OCI-LY7 (cell line): ENCODE results near the gene FAM20B. TPM values are rescaled to one million over a fixed set of nuclear protein-coding genes. Genes with fewer than 3 reads are reported as not detected.

Experiments
- BruUV-seq: library from RNA; stranded (reverse); fragments of 400-500 nt; replicated peaks from 2 replicates; lab custom pipeline; 2021; lab: Mats Ljungman, UMichigan
- CTCF ChIA-PET: fragments of 300-600 bp; sonication (Branson Sonifier 250); formaldehyde crosslinking; loops from one replicate; lab custom pipeline; 2022; ENCODE audit warnings: antibody characterized with exemption; ENCODE audit not compliant: unreplicated experiment; lab: Charles Lee
- POLR2A ChIA-PET: fragments of 300-600 bp; sonication (Branson Sonifier 250); formaldehyde crosslinking; loops from one replicate; lab custom pipeline; 2022; ENCODE audit warnings: antibody characterized with exemption; lab: Charles Lee
- DNase-seq: peaks from one replicate; pipeline ENCODE4 v3.0.0-alpha.2; 2015; ENCODE audit warnings: low spot score
- H2AFZ ChIP-seq: fragments of 200-600 bp; sonication (generic), shearing (Covaris generic); 2 replicates; pipeline ENCODE4 v1.6.1; 2014; ENCODE audit warnings: mild to moderate bottlenecking, antibody characterized with exemption, low read length, moderate library complexity
- H3K27ac ChIP-seq: fragments of 200-600 bp; sonication (generic); 2 replicates; pipeline ENCODE4 v1.5.1; 2014; ENCODE audit warnings: mixed run types, low read depth, mild to moderate bottlenecking, moderate library complexity, low read length, inconsistent platforms; ENCODE audit not compliant: poor library complexity, severe bottlenecking
- H3K36me3 ChIP-seq: fragments of 200-600 bp; sonication (generic); 2 replicates; pipeline ENCODE4 v1.6.1; 2014; ENCODE audit warnings: mild to moderate bottlenecking, antibody characterized with exemption, low read length, moderate library complexity, mixed read lengths; ENCODE audit not compliant: insufficient read depth
- H3K4me1 ChIP-seq: fragments of 200-600 bp; sonication (generic); 2 replicates; pipeline ENCODE4 v1.5.1; 2014; ENCODE audit warnings: mild to moderate bottlenecking, low read length; ENCODE audit not compliant: insufficient read depth, poor library complexity, severe bottlenecking
- H3K4me2 ChIP-seq: fragments of 200-600 bp; sonication (generic); 2 replicates; pipeline ENCODE4 v1.6.1; 2014; ENCODE audit warnings: mild to moderate bottlenecking, low read length
- H3K4me3 ChIP-seq: fragments of 200-600 bp; sonication (generic); 2 replicates; pipeline ENCODE4 v1.5.1; 2014; ENCODE audit warnings: mild to moderate bottlenecking, low read depth, low read length; ENCODE audit not compliant: poor library complexity, severe bottlenecking
- H3K79me2 ChIP-seq: fragments of 200-600 bp; sonication (generic); 2 replicates; pipeline ENCODE4 v1.6.1; 2016; ENCODE audit warnings: low read depth, mild to moderate bottlenecking, low read length, moderate library complexity, mixed read lengths; ENCODE audit not compliant: insufficient read depth
- H3K9me2 ChIP-seq: fragments of 200-600 bp; sonication (generic); 2 replicates; pipeline ENCODE4 v1.6.1; 2016; ENCODE audit warnings: mild to moderate bottlenecking, low read length, mixed read lengths; ENCODE audit not compliant: insufficient read depth
- H3K9me3 ChIP-seq: fragments of 200-600 bp; sonication (generic); 2 replicates; pipeline ENCODE4 v1.6.1; 2014; ENCODE audit warnings: mild to moderate bottlenecking, mixed run types, low read length, mixed read lengths
- H4K20me1 ChIP-seq: fragments of 200-600 bp; sonication (generic); 2 replicates; pipeline ENCODE4 v1.6.1; 2014; ENCODE audit warnings: mild to moderate bottlenecking, antibody characterized with exemption, low read length, moderate library complexity, mixed read lengths; ENCODE audit not compliant: insufficient read depth
- CTCF ChIP-seq: fragments of 200-600 bp; sonication (generic); conservative IDR thresholded peaks from 2 replicates; pipeline ENCODE4 v1.5.1; 2014; ENCODE audit warnings: mild to moderate bottlenecking, antibody characterized with exemption, low read length, moderate library complexity, mixed read lengths
- EZH2phosphoT487 ChIP-seq: fragments of 200-600 bp; sonication (generic); IDR thresholded peaks from 2 replicates; pipeline ENCODE4 v1.6.1; 2018; ENCODE audit warnings: low read depth, borderline replicate concordance, mild to moderate bottlenecking, mixed run types, antibody characterized with exemption, low read length, moderate library complexity, mixed read lengths
- intact Hi-C: fragments of 100-400 bp; cut with micrococcal nuclease; formaldehyde crosslinking; loops from one replicate; pipeline ENCODE4 v1.10.0; 2022; ENCODE audit not compliant: unreplicated experiment
- total RNA-seq, 2 experiments: library from RNA; depleted of rRNA in 1 of 2; stranded (reverse); fragments of >200 nt in 1 of 2; shearing (Covaris generic) in 1 of 2; gene quantifications; 2 replicates each; pipeline ENCODE4 v1.2.3, GENCODE V29; 2014 to 2022

Gene FAM20B
- total RNA-seq, 2 experiments from 2014 or later, result 17.1 to 36.5 TPM

- TF ChIP-seq CTCF (no peak), EZH2phosphoT487 (no peak)
- ChIA-PET POLR2A (interaction anchor here (0.6 to 1.1 kb wide), 2 partner anchors 25 to 418 kb away, joined by 4 read pairs; no protein-coding TSS in a partner anchor), CTCF (interaction anchor here (1.1 kb wide), 1 partner anchor 455 kb away, joined by 3 read pairs; no protein-coding TSS in a partner anchor)
- Histone ChIP-seq H3K4me1 (peaks cover 4% of the 10 kb centered on the region), H2AFZ (no peak overlapping the region), H3K36me3 (no peaks in the 10 kb centered on the region), H3K79me2 (no peaks in the 10 kb centered on the region), H3K4me2 (no peak overlapping the region), H3K27ac (no peak overlapping the region), H4K20me1 (no peaks in the 10 kb centered on the region), H3K9me2 (no peaks in the 10 kb centered on the region), H3K4me3 (no peak overlapping the region), H3K9me3 (no peaks in the 10 kb centered on the region)
- intact Hi-C loops, result no loop called here
- no TSS peak for BruUV-seq
- no peak for DNase-seq
These were observed 28.3 kb upstream of the FAM20B start for GRCh38 chr1:178997428-178997827.

GRCh38 chr1:178998295-178998694 lies 27.4 kb upstream of the FAM20B start:
- Histone ChIP-seq H3K27ac (no peak overlapping the region), H3K4me3 (no peak overlapping the region), H3K9me3 (no peaks in the 10 kb centered on the region), H3K79me2 (no peaks in the 10 kb centered on the region), H3K4me2 (no peak overlapping the region), H3K4me1 (peaks cover 13% of the 10 kb centered on the region), H3K9me2 (no peaks in the 10 kb centered on the region), H2AFZ (no peak overlapping the region), H4K20me1 (no peaks in the 10 kb centered on the region), H3K36me3 (no peaks in the 10 kb centered on the region)
- no TSS peak for BruUV-seq
- no peak for TF ChIP-seq EZH2phosphoT487
- no peak for TF ChIP-seq CTCF
- POLR2A ChIA-PET, result interaction anchor here (0.5 to 0.6 kb wide), 2 partner anchors 242 to 419 kb away, joined by 3 to 4 read pairs; no protein-coding TSS in a partner anchor
- intact Hi-C loops, result no loop called here
- no peak for DNase-seq
- CTCF ChIA-PET, result no interaction called here

GRCh38 chr1:178999061-178999460 lies 26.6 kb upstream of the FAM20B start:
- ChIA-PET CTCF (no interaction called here), POLR2A (interaction anchor here (0.5 kb wide), 1 partner anchor 242 kb away, joined by 3 read pairs; no protein-coding TSS in a partner anchor)
- H3K9me2 ChIP-seq, result no peaks in the 10 kb centered on the region
- H3K9me3 ChIP-seq, result no peaks in the 10 kb centered on the region
- no peak overlapping the region for H3K27ac ChIP-seq
- H4K20me1 ChIP-seq, result no peaks in the 10 kb centered on the region
- intact Hi-C loops, result no loop called here
- 0 out of 2 replicates have a peak overlapping the region, but pooled peaks have one; percentile 6 for H2AFZ ChIP-seq
- H3K36me3 ChIP-seq, result no peaks in the 10 kb centered on the region
- peaks cover 20% of the 10 kb centered on the region for H3K4me1 ChIP-seq
- no peak overlapping the region for H3K4me3 ChIP-seq
- H3K79me2 ChIP-seq, result no peaks in the 10 kb centered on the region
- TF ChIP-seq CTCF, result no peak
- no peak for TF ChIP-seq EZH2phosphoT487
- BruUV-seq, result no TSS peak
- no peak overlapping the region for H3K4me2 ChIP-seq
- DNase-seq, result no peak
